GM18499 (cell line): Measurements from ENCODE around the gene MAML2.

ENCODE experiments used
- ATAC-seq: cut with Tn5 transposase; IDR thresholded peaks from one replicate; pipeline ENCODE4 v1.9.1; 2021; ENCODE audit warnings: moderate number of reproducible peaks; ENCODE audit not compliant: insufficient read depth, unreplicated experiment

The MAML2 gene

GRCh38 chr11:96147906-96148486 is 195.0 kb downstream of the MAML2 start:
- ATAC-seq: no peak

GRCh38 chr11:96147186-96147585 is 195.8 kb downstream of the MAML2 start:
- no peak for ATAC-seq

GRCh38 chr11:96146765-96147164 is 196.2 kb downstream of the MAML2 start:
- no peak for ATAC-seq

DNA sequence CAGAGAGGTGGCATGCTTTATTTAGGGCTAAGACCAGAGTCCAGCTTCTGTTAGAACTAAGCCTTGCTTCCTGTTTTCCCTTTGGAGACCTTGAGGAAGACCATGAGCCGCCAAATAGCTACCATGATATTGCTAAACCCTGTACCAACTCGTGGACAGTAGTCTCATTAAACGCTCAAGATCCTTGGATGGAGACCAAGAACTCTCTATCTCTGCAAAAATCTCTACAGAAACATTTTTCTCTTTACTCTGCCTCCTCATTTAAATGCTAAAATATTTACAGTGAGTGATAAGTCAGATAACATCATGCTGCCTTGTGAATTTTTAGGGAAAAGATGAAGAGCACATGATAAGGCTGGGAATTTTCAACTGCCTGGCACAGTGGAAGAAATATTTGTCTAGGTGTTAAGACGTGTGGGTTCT is 197.8 kb downstream of the MAML2 start:
- ATAC-seq: no peak

GRCh38 chr11:96144553-96144952 is 198.4 kb downstream of the MAML2 start:
- ATAC-seq: no peak

- no peak for ATAC-seq
Observed at GRCh38 chr11:96143041-96143521, 199.9 kb downstream of the MAML2 start.

DNA sequence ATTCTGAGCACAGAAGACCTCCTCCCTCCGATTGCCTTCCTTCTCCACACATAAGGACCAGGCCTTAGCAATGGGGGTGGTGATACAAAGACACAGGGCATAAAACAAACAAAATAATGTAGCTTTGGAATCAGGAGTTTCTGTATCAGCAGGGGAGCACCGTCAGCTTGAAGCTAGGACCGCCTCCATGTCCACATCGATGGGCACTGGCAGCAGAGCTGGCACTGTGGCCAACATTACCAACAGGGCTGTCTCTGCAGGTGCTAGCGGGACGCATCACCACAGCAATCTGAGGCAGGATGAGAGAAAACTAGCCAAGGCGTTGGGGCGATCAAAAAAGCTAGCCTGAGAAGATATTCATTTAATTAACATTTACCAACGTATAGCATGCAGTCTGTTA is 201.4 kb downstream of the MAML2 start:
- ATAC-seq: no peak

DNA sequence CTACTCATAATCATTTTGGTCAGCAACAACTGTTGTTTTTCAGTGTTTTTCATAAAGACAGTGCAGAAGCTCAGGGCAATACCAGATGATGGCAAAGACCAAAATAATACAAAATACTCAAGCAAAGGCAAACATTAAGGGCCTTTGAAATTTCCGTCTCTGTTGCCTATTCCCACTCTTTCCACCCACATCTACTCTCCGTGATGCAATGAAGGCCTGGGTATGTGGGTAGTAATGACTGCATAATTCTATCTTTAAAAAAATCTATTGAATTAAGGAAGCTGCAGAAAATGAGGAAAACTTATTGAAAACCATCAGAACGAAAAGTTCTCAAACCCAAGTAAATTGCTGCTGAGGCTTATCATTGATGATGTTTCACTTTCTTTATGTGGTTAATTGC is 203.3 kb downstream of the MAML2 start:
- ATAC-seq: no peak

DNA sequence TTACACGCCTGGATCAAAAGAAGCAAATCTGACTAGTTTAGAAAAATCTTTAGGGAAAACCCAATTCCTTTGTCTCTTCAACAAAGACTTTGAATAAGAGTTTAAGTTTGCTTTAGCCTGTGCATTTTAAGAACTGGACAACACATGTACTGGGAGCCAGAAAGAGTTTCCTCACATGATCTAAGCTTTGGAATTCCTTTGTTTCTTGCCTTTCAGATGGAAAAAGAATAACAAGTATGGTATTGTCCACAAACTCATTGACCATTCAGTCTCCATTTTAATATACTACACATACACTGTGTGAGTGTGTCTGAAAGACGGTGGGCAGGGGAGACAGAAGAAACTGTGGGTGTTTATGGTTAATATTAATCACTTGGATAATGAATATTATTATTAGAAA is 205.6 kb downstream of the MAML2 start:
- ATAC-seq: no peak

DNA sequence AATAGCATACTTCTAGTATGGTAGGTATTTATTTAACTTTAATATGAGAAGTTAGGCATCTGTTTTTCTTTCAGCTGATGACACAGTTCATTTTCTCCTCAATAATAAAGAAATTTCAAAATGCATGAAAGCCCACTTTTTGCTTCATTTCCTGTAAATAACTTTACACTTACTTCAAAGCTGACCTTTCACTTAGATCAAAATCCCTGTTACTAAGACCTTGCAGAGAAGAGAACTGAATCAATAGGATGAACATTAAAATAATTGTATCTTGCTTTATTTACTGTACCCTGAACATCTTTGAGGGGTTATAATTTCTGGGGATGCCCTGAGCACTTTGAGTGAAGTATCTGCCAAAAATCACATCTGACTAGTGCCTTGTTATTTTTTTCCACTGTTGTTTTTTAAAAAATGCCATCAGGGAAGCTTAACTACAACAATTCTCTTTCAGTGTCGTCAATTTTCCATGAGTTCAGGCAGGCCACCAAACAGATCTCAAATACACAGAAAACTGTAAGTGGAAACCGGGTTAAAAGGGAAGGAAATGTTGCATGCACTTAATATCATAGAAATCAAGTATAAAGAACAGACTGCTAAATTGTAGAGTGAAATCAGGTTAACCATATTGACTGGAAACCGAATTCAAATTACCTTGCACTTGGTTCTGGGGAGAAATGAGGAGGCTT is 206.2 kb downstream of the MAML2 start:
- ATAC-seq: no peak

- ATAC-seq: no peak
Observed at GRCh38 chr11:96134602-96135001, 208.4 kb downstream of the MAML2 start.

DNA sequence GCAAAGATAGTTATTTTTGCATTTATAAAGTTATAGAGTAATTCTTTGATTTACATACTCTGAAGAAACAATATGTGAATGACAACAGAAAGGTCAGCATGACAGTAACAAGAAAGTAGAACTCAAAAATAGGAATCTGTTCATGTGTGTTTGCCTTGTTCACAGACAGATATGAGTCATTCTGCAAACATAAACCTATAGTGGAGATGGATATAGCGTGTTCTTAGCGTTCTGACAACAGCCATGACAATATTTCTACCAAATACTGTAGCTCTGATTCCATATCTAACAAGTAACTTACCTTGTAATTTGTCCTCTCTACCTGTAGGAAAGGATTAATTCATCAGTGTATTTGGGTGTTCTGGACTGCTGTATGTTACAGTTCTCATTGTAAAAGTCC is 210.6 kb downstream of the MAML2 start:
- ATAC-seq: peak; percentile 42

GRCh38 chr11:96130061-96130620 is 212.9 kb downstream of the MAML2 start:
- ATAC-seq: no peak

- no peak for ATAC-seq
Observed at GRCh38 chr11:96127596-96127959, 215.4 kb downstream of the MAML2 start.

- no peak for ATAC-seq
Observed at GRCh38 chr11:96126917-96127595, 215.9 kb downstream of the MAML2 start.

DNA sequence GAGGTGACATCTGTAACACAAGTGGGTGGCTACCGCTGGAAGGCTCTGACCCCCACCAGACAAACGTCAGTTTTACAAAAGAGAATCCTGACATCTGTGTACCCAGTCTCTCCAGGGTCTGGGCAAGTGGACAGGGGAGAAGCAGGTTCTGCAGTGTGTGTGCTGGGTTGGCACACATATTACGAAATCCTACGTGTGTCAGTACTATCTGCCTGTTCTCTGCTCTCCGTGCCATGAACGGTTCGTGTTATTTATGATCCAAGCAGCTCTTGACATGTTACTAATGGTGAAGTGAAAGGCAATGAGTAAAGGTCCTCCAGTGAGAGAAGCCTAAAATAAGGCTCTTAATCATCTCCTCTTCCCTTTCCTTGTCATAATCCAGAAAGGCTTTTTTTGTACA is 217.6 kb downstream of the MAML2 start:
- ATAC-seq: no peak

DNA sequence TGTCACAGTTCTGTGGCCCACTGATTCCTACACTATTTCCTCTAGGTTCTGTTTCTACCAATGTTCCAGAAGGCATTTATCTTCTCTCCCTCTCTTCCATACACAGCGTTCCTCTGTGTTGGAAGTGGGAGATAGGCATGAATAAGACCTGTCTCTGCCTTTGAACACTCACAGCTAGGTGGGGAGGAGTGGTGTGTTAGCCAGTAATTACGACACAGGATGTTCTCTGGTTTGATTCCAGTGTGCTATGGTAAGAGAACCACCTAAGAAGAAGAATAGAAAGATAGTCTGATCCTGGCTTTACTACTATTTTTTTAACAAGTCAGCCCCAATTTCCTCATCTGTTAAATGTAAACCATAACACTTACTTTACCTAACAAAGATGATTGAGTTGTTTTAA is 218.8 kb downstream of the MAML2 start:
- no peak for ATAC-seq

DNA sequence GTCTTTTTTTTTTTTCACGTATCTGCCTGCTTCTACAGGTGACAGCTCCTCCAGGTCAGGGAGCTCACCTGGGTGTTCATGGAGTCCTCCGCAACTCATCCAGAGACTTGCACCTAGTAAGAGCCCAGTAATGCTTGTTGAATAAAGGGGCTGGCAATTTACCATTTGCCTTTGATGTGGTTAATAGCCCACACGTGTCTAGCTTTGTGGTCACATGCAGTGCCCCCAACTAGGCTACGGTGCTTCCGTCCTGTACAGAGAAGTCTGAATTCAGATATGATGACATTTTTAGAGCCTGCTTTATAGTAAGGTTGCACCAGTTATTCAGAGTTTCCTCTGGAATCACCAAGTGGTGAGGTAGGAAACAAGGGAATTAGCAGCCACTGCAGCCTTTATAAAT is 219.7 kb downstream of the MAML2 start:
- no peak for ATAC-seq

DNA sequence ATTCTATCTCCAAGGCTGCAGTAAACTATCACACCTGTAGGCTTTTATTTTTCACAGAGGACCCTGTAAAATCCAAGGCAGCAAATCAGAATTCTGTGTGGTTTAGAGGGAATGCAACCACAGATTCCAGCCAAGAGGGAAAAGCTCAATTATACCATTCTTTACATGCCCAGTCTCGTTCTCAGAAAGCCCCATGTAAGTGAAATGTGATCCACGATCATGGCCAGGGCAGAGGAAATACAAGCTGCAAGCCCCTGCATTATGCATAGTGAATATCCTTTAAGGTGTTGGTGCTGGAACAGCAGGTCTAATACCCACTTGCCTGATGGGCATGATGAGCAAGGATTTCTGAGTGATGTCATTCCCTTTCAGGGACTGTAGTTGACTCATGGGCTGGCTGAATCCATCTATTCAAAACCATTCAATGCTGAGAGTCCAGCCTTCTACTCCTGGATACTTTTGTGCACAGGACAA is 220.4 kb downstream of the MAML2 start:
- no peak for ATAC-seq

GRCh38 chr11:96119211-96119610 is 223.8 kb downstream of the MAML2 start:
- ATAC-seq: no peak

DNA sequence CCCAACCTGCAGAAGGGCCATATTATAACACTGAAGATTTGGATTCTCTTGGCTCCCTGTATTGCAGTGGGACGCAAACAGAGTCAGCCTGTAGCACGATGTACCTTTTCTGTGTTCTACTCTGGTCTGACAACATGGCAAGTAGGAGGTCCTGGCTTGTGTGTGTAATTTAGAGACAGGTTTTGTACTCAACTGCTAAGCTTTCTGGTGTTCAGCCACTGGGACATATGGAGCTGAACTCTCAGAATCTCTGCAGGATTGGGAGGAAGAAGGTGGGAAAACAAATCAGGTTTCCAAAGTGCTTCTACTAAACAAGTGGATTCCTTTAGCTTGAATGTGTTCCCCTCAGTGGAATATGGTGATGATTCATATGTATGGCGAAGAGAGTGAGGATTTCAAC is 226.6 kb downstream of the MAML2 start:
- no peak for ATAC-seq
